HepG2 (cell line): ENCODE results near the gene TLE5. TPM values are rescaled to one million over a fixed set of nuclear protein-coding genes. Genes with fewer than 3 reads are reported as not detected.

Experiments
- ATAC-seq: fragments of 200-7000 bp; cut with Tn5 transposase; 3 replicates; pipeline ENCODE4 v1.9.1; 2020; ENCODE audit warnings: mild to moderate bottlenecking, moderate library complexity
- BruUV-seq: library from RNA; stranded (reverse); fragments of 400-500 nt; replicated peaks from 2 replicates; lab custom pipeline; 2021; lab: Mats Ljungman, UMichigan
- CTCF ChIA-PET: fragments of 300-600 bp; formaldehyde crosslinking; extraction: SDS; loops from one replicate; lab custom pipeline; 2021; ENCODE audit warnings: low total read pairs, inconsistent platforms, low intra/inter-chr PET ratio; lab: Yijun Ruan, JAX
- POLR2A ChIA-PET: fragments of 350-600 bp; sonication (Branson Sonifier 250); formaldehyde crosslinking; loops from one replicate; lab custom pipeline; 2020; ENCODE audit warnings: antibody characterized with exemption, inconsistent platforms; lab: Yijun Ruan, JAX
- DNase-seq: peaks from one replicate; pipeline ENCODE4 v3.0.0-alpha.2; 2015; ENCODE audit warnings: low spot score
- FAIRE-seq: peaks from 3 replicates; lab custom pipeline; 2011; peaks lifted over from hg19 to GRCh38; lab: Jason Lieb, UNC
- H2AFZ ChIP-seq: one replicate; pipeline ENCODE4 v1.6.1; 2011; ENCODE audit warnings: low read length, inconsistent platforms
- H3K27ac ChIP-seq: fragments of 300-600 bp; 3 replicates; pipeline ENCODE4 v1.8.0; 2011; ENCODE audit warnings: mixed run types, mild to moderate bottlenecking, mixed read lengths, low read length, inconsistent platforms; ENCODE audit not compliant: insufficient read depth; ENCODE audit errors: extremely low read length
- H3K27me3 ChIP-seq, 2 experiments: fragments of 200-600 bp in 1 of 2; 2 replicates in 1 of 2; 3 replicates in 1 of 2; pipeline versions ENCODE4 v1.6.0 to v1.8.0; 2011; ENCODE audit warnings: low read length in 2 of 2, mild to moderate bottlenecking in 2 of 2, moderate library complexity in 2 of 2, inconsistent platforms in 1 of 2; ENCODE audit not compliant: insufficient read depth in 2 of 2, control insufficient read depth in 1 of 2
- H3K36me3 ChIP-seq, 2 experiments: fragments of 200-600 bp in 1 of 2; replicated peaks in 1 of 2; 2 replicates in 1 of 2; 3 replicates in 1 of 2; pipeline versions ENCODE4 v1.5.1 to v1.8.0; 2011; ENCODE audit warnings: low read length in 2 of 2, inconsistent platforms in 1 of 2; ENCODE audit not compliant: insufficient read depth in 2 of 2, control insufficient read depth in 1 of 2
- H3K4me1 ChIP-seq: 2 replicates; pipeline ENCODE4 v1.5.1; 2012; ENCODE audit warnings: low read length, inconsistent platforms; ENCODE audit not compliant: insufficient read depth
- H3K4me2 ChIP-seq: 2 replicates; pipeline ENCODE4 v1.6.0; 2011; ENCODE audit warnings: low read depth, low read length, inconsistent platforms
- H3K4me3 ChIP-seq, 3 experiments: fragments of 200-600 bp in 1 of 3; sonication (generic), shearing (Covaris generic) in 1 of 3; replicated peaks in 1 of 3; 2 replicates each; pipeline ENCODE4 v1.5.1; 2011 to 2016; ENCODE audit warnings: low read length in 3 of 3, inconsistent platforms in 2 of 3, low read depth in 2 of 3, mild to moderate bottlenecking in 2 of 3, control low read depth in 1 of 3, mixed read lengths in 1 of 3; ENCODE audit not compliant: insufficient read depth in 1 of 3
- H3K79me2 ChIP-seq: one replicate; pipeline ENCODE4 v1.6.1; 2011; ENCODE audit warnings: low read length, inconsistent platforms; ENCODE audit not compliant: insufficient read depth
- H3K9ac ChIP-seq: 2 replicates; pipeline ENCODE4 v1.6.0; 2011; ENCODE audit warnings: mild to moderate bottlenecking, low read depth, low read length, inconsistent platforms; ENCODE audit not compliant: insufficient read depth
- H3K9me3 ChIP-seq: 2 replicates; pipeline ENCODE4 v1.5.1; 2012; ENCODE audit warnings: mild to moderate bottlenecking, low read length
- H4K20me1 ChIP-seq: 2 replicates; pipeline ENCODE4 v1.6.0; 2011; ENCODE audit warnings: inconsistent platforms, mild to moderate bottlenecking, low read length, moderate library complexity; ENCODE audit not compliant: insufficient read depth
- HDAC2 ChIP-seq: sonication (generic); formaldehyde crosslinking; IDR thresholded peaks from 2 replicates; pipeline ENCODE4 v1.4.0; 2020; ENCODE audit warnings: missing genetic modification reagents
- ZNF44 ChIP-seq: sonication (generic); formaldehyde crosslinking; IDR thresholded peaks from 2 replicates; pipeline ENCODE4 v1.5.1; 2020; ENCODE audit warnings: mild to moderate bottlenecking, missing genetic modification reagents
- ZNF629 ChIP-seq: sonication (generic); formaldehyde crosslinking; conservative IDR thresholded peaks from 2 replicates; pipeline ENCODE4 v1.5.0; 2020; ENCODE audit warnings: missing genetic modification reagents
- ZNF768 ChIP-seq: sonication (generic); formaldehyde crosslinking; IDR thresholded peaks from 2 replicates; pipeline ENCODE4 v1.4.0; 2020; ENCODE audit warnings: missing genetic modification reagents
- WGBS: methylation state at CpG from one replicate; pipeline ENCODE4 v1.1.6; 2017; ENCODE audit warnings: low lambda C conversion rate; 5-methylcytosine and 5-hydroxymethylcytosine counted together
- in situ Hi-C: cut with HindIII; loops from 2 replicates; pipeline ENCODE4 v1.10.0; 2017; ENCODE audit warnings: low pct_unique_long_range_greater_than_20kb; ENCODE audit not compliant: extremely low pct_ligation_motif_present
- intact Hi-C: fragments of 100-400 bp; cut with micrococcal nuclease; formaldehyde crosslinking; loops from one replicate; pipeline ENCODE4 v1.10.0; 2022; ENCODE audit not compliant: unreplicated experiment
- polyA plus RNA-seq, 8 experiments: library from polyadenylated mRNA; depleted of rRNA in 3 of 8; stranded (reverse) in 7 of 8; unstranded in 1 of 8; fragments of >200 nt; fragmentation: Illumina TruSeq in 4 of 8; extraction: Trizol in 4 of 8; gene quantifications; 2 replicates each; pipeline versions ENCODE4 v1.2.1 to v1.2.3, GENCODE V29; 2011 to 2016; ENCODE audit warnings: low read depth in 4 of 8, missing spikeins in 1 of 8, mixed read lengths in 1 of 8; ENCODE audit not compliant: insufficient read depth in 1 of 8
- total RNA-seq, 5 experiments: library from RNA; depleted of rRNA; stranded (reverse); fragments of >200 nt; fragmentation: Illumina TruSeq; extraction: Trizol; gene quantifications; 2 replicates each; pipeline ENCODE4 v1.2.3, GENCODE V29; 2016; ENCODE audit warnings: low read depth in 1 of 5
- TF ChIP-seq, protein P1 (sequence below): sonication (generic); formaldehyde crosslinking; IDR thresholded peaks from 2 replicates; pipeline ENCODE4 v1.4.0; 2020; ENCODE audit warnings: missing genetic modification reagents
- TF ChIP-seq, protein P2 (sequence below): sonication (generic); formaldehyde crosslinking; IDR thresholded peaks from 2 replicates; pipeline ENCODE4 v1.4.0; 2020; ENCODE audit warnings: missing genetic modification reagents

Gene TLE5
- total and polyA plus RNA-seq, 2 of the 13 experiments (the other 11 are each of a cell fraction or from before 2014, with no cell fraction given), result 62.8 to 189 TPM

DNA sequence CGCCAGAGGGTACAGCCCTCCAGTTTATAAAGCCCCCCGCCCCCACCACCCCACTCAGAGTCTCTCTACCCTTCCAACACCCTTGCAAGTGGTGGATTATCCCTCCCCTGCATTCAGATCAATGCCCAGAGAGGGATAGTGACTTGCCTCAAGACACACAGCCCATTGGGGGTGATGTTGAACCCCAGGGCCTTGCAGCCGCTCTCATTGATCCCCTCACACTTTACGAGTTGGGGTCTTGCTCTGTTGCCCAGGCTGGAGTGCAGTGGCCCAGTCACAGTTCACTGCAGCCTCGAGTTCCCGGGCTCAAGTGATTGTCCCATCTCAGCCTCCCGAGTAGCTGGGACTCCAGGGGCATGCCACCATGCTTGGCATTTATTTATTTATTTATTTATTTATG is 44.4 kb downstream of the TLE5 start:
- Histone ChIP-seq H3K4me3 (no peak overlapping the region), H3K4me2 (no peak overlapping the region), H3K9ac (no peak overlapping the region), H3K27ac (no peak overlapping the region), H3K9me3 (no peaks in the 10 kb centered on the region), H2AFZ (no peak overlapping the region), H4K20me1 (no peaks in the 10 kb centered on the region), H3K4me1 (peaks cover 12% of the 10 kb centered on the region), H3K36me3 (no peaks in the 10 kb centered on the region), H3K27me3 (no peaks in the 10 kb centered on the region; a peak in 1 of 5 replicates), H3K79me2 (no peaks in the 10 kb centered on the region)
- ATAC-seq, result no peak
- in situ Hi-C loops (no loop called here), intact Hi-C loops (no loop called here)
- CTCF ChIA-PET, result no interaction called here
- no peak for DNase-seq
- TF ChIP-seq ZNF768 (CRISPR knock-in tag) (peak; percentile 91), HDAC2 (CRISPR knock-in tag) (no peak)
- POLR2A ChIA-PET, result no interaction called here
- BruUV-seq, result no TSS peak
- 65% methylated on average over 7 of the region's 7 CpGs for WGBS
- no peak for FAIRE-seq

DNA sequence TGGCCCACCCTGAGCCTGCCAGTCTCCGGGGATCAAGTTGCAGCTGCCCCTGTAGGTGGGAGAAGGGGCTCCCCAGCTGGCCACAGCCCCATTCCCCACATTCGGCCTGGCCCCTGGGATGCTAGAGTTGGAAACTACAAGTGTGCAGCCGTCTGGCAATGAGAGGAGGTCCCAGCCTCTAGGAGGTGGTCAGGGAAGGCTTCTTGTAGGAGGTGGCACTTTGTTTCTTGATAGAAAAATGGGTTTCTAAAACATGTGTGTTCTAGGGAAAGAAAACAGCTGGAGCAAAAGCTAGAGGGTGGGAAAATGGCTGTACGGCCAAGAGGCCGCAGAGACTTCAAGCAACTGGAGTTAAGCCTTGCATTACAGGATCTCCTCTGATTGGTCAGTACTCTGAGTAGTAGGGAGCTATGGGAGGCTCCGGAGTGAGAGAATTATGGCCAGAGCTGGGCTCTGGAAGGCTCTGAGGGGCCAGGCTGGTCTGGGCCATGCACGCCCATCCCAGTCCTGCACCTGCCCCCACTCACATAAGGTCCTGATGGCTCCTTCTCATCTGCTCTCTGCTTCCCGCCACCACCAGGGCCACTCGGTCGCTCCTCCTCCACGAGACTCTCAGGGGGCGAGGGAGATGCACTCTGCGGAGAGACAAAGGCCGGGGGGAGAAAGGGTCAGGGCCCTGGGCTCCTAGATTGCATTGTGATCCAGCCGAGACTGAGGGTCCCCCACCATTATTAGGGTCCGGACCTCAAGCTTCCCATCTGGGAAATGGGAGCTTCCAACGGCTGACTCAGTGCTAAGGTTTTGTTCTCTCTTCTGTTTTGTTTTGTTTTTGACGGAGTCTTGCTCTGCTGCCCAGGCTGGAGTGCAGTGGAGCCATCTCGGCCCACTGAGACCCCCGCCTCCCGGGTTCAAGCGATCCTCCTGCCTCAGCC is 46.9 kb downstream of the TLE5 start:
- Histone ChIP-seq H2AFZ (no peak overlapping the region), H3K27me3 (peaks cover 2 to 7% of the 10 kb centered on the region in 2 experiments; a peak in 3 of 5 replicates), H3K36me3 (no peaks in the 10 kb centered on the region), H4K20me1 (no peaks in the 10 kb centered on the region), H3K27ac (no peak overlapping the region), H3K4me3 (no peak overlapping the region), H3K79me2 (no peaks in the 10 kb centered on the region), H3K4me1 (peaks cover 10% of the 10 kb centered on the region; the same call in 1 of the 2 replicates), H3K9me3 (no peaks in the 10 kb centered on the region), H3K4me2 (no peak overlapping the region), H3K9ac (no peak overlapping the region)
- no TSS peak for BruUV-seq
- in situ Hi-C loops, result no loop called here
- ATAC-seq, result no peak
- DNase-seq, result no peak
- FAIRE-seq, result no peak
- POLR2A ChIA-PET, result interaction anchor here (0.5 kb wide), 1 partner anchor 38 kb away, joined by 3 read pairs; no protein-coding TSS in a partner anchor
- intact Hi-C loops, result no loop called here
- CTCF ChIA-PET, result no interaction called here
- TF ChIP-seq ZNF629 (peak; percentile 59), ZNF44 (CRISPR knock-in tag) (no peak)
- TF ChIP-seq, protein P1, sequence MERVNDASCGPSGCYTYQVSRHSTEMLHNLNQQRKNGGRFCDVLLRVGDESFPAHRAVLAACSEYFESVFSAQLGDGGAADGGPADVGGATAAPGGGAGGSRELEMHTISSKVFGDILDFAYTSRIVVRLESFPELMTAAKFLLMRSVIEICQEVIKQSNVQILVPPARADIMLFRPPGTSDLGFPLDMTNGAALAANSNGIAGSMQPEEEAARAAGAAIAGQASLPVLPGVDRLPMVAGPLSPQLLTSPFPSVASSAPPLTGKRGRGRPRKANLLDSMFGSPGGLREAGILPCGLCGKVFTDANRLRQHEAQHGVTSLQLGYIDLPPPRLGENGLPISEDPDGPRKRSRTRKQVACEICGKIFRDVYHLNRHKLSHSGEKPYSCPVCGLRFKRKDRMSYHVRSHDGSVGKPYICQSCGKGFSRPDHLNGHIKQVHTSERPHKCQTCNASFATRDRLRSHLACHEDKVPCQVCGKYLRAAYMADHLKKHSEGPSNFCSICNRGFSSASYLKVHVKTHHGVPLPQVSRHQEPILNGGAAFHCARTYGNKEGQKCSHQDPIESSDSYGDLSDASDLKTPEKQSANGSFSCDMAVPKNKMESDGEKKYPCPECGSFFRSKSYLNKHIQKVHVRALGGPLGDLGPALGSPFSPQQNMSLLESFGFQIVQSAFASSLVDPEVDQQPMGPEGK (CRISPR knock-in tag), result no peak
- TF ChIP-seq, protein P2, sequence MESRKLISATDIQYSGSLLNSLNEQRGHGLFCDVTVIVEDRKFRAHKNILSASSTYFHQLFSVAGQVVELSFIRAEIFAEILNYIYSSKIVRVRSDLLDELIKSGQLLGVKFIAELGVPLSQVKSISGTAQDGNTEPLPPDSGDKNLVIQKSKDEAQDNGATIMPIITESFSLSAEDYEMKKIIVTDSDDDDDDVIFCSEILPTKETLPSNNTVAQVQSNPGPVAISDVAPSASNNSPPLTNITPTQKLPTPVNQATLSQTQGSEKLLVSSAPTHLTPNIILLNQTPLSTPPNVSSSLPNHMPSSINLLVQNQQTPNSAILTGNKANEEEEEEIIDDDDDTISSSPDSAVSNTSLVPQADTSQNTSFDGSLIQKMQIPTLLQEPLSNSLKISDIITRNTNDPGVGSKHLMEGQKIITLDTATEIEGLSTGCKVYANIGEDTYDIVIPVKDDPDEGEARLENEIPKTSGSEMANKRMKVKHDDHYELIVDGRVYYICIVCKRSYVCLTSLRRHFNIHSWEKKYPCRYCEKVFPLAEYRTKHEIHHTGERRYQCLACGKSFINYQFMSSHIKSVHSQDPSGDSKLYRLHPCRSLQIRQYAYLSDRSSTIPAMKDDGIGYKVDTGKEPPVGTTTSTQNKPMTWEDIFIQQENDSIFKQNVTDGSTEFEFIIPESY, result peak; percentile 91
- TF ChIP-seq, all 625 proteins: peak for 2
- WGBS, result 69% methylated on average over 15 of the region's 22 CpGs
